Muscle of arm (tissue), 12 donors: ENCODE results near the gene TBC1D14. TPM values are rescaled to one million over a fixed set of nuclear protein-coding genes. Genes with fewer than 3 reads are reported as not detected.

Experiments used
- DNase-seq: peaks from one replicate; pipeline ENCODE4 v3.0.0-alpha.2; 2013
- polyA plus RNA-seq, 12 donors: library from polyadenylated mRNA; unstranded; fragments of 120-200 nt; gene quantifications; one replicate each; pipeline ENCODE4 v1.2.1, GENCODE V29; 2013; ENCODE audit not compliant: insufficient read length in 12 of 12

The TBC1D14 gene
- polyA plus RNA-seq, 12 donors = 25.9 to 44.0 (median 41.0) TPM; not detected in 1

DNA sequence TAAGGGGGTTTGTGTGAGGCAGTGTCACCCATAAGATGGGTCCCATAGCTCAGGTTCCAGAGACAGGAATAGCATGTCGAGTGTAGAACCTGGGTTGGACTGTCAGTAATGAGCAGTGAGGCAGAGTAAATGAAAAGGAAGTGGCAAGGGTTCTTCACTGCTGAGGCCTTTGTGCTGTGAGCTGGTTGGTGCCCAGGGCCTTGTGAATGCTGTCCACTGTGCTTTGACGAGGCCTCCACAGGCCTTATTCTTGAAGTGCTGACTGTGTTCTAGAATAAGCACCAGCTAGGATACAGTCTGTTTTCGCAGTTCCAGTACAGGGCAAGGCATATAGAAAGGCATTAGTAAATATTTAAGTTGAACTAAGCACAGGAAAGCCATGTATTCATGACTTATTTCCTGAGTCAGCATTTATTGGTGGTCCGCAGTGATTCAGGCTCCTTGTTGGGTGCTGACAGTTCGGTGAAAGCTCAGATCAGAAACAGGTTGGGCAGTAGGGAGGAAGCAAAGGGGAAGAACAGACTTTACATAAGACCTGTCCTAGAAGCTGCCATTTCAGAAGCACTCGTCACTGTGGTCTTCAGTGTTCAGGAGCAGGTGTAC, 107.9 kb downstream of the TBC1D14 start:
- DNase-seq = no peak

DNA sequence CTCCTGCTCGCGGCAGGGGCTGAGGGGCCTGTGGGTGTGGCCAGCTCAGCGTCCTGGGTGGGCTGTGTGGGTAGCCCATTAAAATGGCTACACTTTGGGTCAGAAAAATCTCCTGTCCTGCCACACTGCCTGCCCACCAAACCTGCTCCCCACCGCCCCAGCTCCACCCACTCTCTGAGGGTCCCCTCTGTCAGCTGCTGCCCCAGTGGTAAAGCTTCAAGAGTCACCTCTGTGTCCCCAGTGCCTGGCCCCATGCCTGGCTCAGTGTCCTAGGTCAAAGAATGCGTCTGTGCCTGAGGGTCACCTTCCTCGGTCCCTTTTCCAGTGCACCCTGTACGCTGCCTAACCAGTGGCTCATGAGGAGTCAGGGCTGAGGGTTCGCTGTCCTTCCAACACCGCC, 108.7 kb downstream of the TBC1D14 start:
- DNase-seq = no peak

DNA sequence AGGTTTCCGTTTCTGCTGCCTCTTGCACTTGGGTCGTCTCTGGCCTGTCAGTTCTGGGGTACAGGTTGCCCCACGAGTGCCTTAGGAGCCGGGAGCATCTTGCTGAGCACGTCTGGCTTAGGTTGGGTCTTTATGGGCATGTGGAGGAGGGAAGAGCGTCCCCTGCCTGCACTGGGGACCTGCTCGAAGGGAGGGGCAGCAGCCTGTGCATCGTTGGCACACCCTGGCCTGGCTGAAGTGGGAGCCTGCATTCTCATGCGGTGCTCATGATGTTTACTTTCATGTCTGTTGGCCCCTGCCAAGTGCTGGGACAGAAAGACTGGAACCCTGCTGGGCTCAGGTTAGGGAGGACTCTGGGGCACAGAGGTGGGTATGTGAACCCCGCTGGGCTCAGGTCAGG, 109.7 kb downstream of the TBC1D14 start:
- no peak for DNase-seq

DNA sequence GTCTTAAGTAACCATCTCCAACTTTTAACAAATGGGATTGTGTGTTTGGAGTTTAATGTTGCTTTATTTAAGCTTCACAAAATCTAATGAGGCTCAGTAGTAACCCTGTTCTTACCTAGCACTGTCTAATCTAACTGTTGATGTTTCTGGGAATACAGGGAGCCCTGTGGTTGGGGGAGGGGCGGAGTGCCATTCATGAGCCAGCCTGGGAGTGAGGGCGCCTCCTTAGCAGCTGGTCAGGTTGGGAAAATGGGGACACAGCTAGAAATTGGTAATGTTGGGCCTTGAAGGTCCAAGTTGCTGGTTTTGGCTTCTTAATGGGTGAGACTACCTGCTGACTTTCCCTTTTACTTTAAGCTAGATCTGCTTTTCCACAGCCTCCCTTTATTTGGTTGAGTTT, 110.7 kb downstream of the TBC1D14 start:
- no peak for DNase-seq

- no peak for DNase-seq
Measured at GRCh38 chr4:7020856-7021255, 111.2 kb downstream of the TBC1D14 start.

DNA sequence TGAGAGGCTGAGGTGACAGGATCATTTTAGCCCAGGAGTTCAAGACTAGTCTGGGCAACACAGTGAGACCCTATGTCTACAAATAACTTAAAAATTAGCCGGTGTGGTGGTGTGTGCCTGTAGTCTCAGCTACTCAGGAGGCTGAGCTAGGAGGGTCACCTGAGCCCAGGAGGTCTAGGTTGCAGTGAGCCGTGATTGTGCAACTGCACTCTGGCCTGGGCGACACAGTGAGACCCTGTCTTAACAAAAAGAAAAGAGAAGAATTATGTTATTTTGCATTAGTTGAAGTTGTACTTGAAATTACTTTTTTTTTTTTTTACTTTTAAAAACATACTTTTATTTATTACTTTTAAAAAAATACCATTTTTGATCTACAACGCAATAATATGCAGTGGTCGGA, 111.7 kb downstream of the TBC1D14 start:
- DNase-seq = no peak

GRCh38 chr4:7021930-7022664, 112.5 kb downstream of the TBC1D14 start:
- no peak for DNase-seq

DNA sequence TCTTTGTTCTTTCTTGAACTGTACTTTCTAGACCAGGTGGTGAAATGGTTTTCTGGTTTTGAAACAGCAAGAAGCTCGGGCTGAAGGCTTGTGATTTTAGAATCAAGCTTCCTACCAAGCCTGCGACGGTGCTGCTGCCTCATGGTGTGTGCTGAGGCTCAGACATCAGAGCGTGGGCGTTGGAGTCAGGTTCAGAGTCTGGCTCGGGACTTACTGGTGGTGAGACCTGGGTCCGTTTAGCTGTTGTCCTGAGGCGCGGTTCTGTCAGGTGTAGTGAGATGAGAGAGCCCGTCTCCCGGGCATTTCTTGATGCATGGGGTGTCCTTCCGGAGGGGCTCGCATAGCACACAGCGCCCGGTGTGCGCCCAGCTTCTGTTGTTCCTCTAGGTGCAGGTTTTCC, 113.9 kb downstream of the TBC1D14 start:
- DNase-seq = no peak

GRCh38 chr4:7023901-7024300, 114.3 kb downstream of the TBC1D14 start:
- no peak for DNase-seq

- no peak for DNase-seq
Measured at GRCh38 chr4:7024336-7024890, 114.8 kb downstream of the TBC1D14 start.

- DNase-seq = no peak
Measured at GRCh38 chr4:7025040-7025602, 115.5 kb downstream of the TBC1D14 start.

DNA sequence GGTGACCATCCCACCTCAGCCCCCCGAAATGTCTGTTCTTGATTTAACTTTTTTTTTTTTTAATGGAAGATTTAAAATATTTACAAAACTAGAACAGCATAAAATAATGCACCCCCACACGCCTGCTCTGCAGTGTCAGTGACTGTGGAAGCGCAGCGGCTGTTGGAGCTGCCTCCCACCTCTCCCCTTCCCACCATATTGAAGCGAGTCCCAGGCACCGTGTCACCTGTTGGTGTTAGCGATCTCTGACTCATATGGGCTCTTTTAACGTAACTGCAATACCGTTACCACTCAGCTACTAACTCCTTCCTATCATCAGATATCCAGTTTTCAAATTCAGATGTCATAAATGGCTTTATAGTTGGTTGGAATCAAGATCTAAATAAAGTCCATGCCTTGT, 116.5 kb downstream of the TBC1D14 start:
- DNase-seq = no peak

DNA sequence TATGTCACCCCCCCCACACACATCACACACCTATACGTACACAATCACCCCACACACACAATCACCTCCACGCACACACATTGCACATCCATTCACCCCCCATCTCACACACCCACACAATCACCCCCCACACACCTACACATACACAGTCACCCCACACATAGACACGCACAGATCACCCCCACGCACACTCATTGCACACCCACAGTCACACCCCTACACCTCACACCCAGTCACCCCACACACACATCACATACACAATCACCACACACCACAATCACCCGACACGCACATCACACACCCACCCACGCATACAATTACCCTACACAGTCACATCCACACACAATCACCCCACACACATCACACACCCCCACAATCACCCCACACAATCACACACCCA, 117.7 kb downstream of the TBC1D14 start:
- no peak for DNase-seq

- DNase-seq = no peak
Measured at GRCh38 chr4:7027913-7028312, 118.3 kb downstream of the TBC1D14 start.

DNA sequence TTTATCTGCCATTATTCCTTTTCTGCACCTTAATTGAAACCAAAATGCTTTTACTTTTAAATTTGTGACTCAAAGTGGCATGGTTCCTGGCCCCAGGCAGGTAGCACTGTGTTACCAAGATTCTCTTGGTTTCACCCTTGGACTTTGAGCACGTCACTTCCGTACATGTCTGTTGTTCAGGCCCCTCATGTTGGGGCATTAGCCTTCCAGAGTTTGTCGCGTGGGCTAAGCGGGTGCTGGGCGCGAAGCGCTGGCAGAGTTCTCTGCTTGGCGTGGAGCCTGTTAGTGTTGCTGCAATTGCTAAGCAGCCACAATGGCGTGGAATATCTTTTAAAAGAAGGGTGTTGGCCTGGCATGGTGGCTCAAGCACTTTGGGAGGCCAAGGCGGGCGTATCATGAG, 119.6 kb downstream of the TBC1D14 start:
- DNase-seq = no peak

DNA sequence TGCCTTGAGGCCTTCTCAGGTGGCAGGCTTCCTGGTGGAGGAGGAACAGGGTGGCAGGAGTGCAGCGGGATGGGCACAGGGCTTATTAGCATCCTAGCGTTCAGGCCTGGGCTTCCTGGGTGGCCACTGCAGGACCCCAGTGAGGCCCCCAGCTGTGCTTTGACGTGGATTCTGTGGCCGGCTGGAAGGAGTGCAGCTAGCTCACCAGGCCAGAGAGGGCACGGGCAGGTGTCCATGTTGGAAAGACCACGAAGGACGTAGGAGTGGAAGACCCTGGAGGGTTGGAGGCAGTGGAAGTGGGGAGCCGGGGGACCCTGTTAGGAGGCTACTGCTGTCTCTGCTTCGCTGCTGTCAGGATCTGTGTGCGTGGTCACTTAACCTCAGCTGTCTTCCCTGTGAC, 120.3 kb downstream of the TBC1D14 start:
- no peak for DNase-seq

DNA sequence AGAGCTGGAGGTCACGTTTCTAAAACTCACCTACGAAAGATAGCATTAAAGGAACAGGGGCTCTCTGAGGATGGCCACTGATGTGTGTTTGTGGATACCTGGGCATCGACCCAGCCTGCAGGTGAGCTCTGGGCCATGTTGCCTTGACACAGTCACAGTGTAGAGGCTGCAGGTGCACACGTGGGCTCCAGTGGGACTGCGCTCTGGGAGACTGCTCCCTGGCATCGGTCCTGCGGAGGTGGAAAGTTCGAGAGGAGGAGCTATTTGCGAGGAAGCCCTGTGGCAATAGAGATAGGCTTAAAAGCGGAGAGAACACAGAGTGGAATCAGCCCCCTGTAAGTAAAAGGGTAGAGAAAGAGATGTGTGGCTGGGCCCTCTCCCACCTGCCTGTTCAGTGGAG, 121.2 kb downstream of the TBC1D14 start:
- DNase-seq = no peak

GRCh38 chr4:7031558-7032449, 122.2 kb downstream of the TBC1D14 start:
- no peak for DNase-seq

GRCh38 chr4:7032596-7032995, 123.0 kb downstream of the TBC1D14 start:
- DNase-seq = no peak

DNA sequence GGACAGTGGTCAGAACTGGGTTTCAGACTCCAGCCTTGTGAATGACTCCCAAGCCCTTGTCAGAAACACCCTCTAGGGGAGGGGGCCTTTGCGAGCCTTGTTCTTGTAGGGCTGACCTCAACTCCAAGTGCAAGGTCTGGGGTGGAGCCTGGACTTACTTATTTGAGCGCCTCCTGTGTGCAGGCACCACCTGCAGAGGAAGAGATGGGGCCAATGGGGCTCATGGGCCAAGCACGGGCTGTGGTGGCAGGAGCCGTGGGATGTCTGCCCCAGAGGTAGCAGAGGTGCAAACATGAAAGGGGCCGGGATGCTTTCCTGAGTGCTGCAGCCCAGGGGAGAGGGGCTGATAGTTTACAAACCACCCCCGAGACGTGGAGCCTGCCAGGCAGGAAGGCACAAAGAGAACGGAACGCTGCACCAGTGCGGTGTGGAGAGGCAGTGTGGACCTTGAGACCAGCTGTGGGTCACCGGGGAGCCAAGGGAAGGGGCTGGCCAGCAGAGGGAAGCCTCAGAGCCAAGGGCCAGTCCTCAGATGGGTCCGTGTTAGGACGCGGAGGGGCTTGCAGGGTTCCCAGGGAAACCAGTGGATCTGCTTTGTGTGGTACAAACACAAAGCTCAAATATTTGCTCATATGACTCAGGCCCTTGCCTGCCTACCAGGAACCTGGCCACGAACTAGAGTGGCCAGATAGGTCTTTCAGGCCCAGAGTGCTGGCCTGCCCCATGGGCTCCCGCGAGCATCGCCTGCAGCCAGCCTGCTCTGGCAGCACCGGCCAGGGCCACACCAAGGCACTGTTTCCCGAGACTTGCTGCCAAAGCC, 124.8 kb downstream of the TBC1D14 start:
- DNase-seq = no peak

- DNase-seq = no peak
Measured at GRCh38 chr4:7037425-7037824, 127.8 kb downstream of the TBC1D14 start.
